ENCODE measurements around the gene GRM7. TPM values are rescaled to one million over a fixed set of nuclear protein-coding genes. Genes with fewer than 3 reads are reported as not detected.

Gene GRM7
- total and polyA plus RNA-seq, 4 donors, result 0.08 to 0.33 TPM; not detected in 2

- TF ChIP-seq REST (IDR thresholded peaks at IDR 0.05) (no peak), ZBTB33 (IDR thresholded peaks at IDR 0.05) (no peak), RAD21 (IDR thresholded peaks at IDR 0.05) (no peak), TAF1 (conservative IDR thresholded peaks at IDR 0.05) (no peak), FOXA2 (IDR thresholded peaks at IDR 0.05) (no peak)
Measured at GRCh38 chr3:7293286-7293685, 432.4 kb downstream of the GRM7 start (continued).

- Histone ChIP-seq H3K4me3 (ENCODE audit: low read depth in 1 of 3, low read length in 3 of 3) (no peak overlapping the region), H3K4me1 (ENCODE audit: control insufficient read depth in 4 of 4, insufficient read depth in 4 of 4, low read length in 3 of 4) (no peaks in the 10 kb centered on the region), H3K27me3 (ENCODE audit: control insufficient read depth in 4 of 4, insufficient read depth in 4 of 4, low read length in 3 of 4) (no peaks in the 10 kb centered on the region), H3K36me3 (ENCODE audit: control insufficient read depth in 4 of 4, insufficient read depth in 3 of 4, low read depth in 1 of 4, low read length in 3 of 4) (no peaks in the 10 kb centered on the region), H3K9me3 (ENCODE audit: control insufficient read depth in 4 of 4, low read length in 3 of 4) (no peaks in the 10 kb centered on the region), H3K9ac (ENCODE audit: low read depth in 1 of 2, low read length in 2 of 2) (no peak overlapping the region), H3K27ac (ENCODE audit: low read depth in 1 of 2, low read length in 2 of 2) (no peak overlapping the region)
- 65% methylated on average over 1 of the region's 1 CpG for WGBS
- TF ChIP-seq TAF1 (conservative IDR thresholded peaks at IDR 0.05) (no peak), HNF4A (conservative IDR thresholded peaks at IDR 0.05) (no peak), RAD21 (IDR thresholded peaks at IDR 0.05) (no peak), REST (IDR thresholded peaks at IDR 0.05) (no peak), YY1 (IDR thresholded peaks at IDR 0.05) (no peak), ZBTB33 (IDR thresholded peaks at IDR 0.05) (no peak), RXRA (IDR thresholded peaks at IDR 0.05) (no peak), SP1 (IDR thresholded peaks at IDR 0.05) (no peak), MAX (IDR thresholded peaks at IDR 0.05) (no peak), JUND (IDR thresholded peaks at IDR 0.05) (no peak)
- no peak for DNase-seq (ENCODE audit: low spot score)
Measured at GRCh38 chr3:7305561-7305960, 444.6 kb downstream of the GRM7 start.

All from liver (tissue), 9 donors.